Hepatocyte (in vitro differentiated cells): ENCODE measurements around the gene HIBADH. TPM values are rescaled to one million over a fixed set of nuclear protein-coding genes. Genes with fewer than 3 reads are reported as not detected.

ENCODE experiments used
- DNase-seq: peaks from one replicate; pipeline ENCODE4 v3.0.0-alpha.2; 2016; ENCODE audit warnings: low spot score
- H2AFZ ChIP-seq: fragments of 200-600 bp; sonication (generic); 2 replicates; pipeline ENCODE4 v1.6.0; 2016; ENCODE audit warnings: antibody characterized with exemption, mild to moderate bottlenecking
- H3K27ac ChIP-seq: fragments of 200-600 bp; sonication (generic); 2 replicates; pipeline ENCODE4 v1.5.1; 2016; ENCODE audit warnings: mild to moderate bottlenecking
- H3K27me3 ChIP-seq: fragments of 200-600 bp; sonication (generic); 2 replicates; pipeline ENCODE4 v1.6.1; 2016
- H3K36me3 ChIP-seq: fragments of 200-600 bp; sonication (generic); replicated peaks from 2 replicates; pipeline ENCODE4 v1.5.1; 2016; ENCODE audit warnings: low read depth; ENCODE audit not compliant: insufficient read depth
- H3K4me1 ChIP-seq: fragments of 200-600 bp; sonication (generic); 2 replicates; pipeline ENCODE4 v1.5.1; 2016; ENCODE audit warnings: mild to moderate bottlenecking, moderate library complexity; ENCODE audit not compliant: insufficient read depth
- H3K4me2 ChIP-seq: fragments of 200-600 bp; sonication (generic); 2 replicates; pipeline ENCODE4 v1.6.0; 2016
- H3K4me3 ChIP-seq: fragments of 200-600 bp; sonication (generic); 2 replicates; pipeline ENCODE4 v1.5.1; 2016; ENCODE audit warnings: mild to moderate bottlenecking
- H3K79me2 ChIP-seq: fragments of 200-600 bp; sonication (generic); 2 replicates; pipeline ENCODE4 v1.6.0; 2017; ENCODE audit warnings: mild to moderate bottlenecking
- H3K9me2 ChIP-seq: fragments of 200-600 bp; sonication (generic); replicated peaks from 2 replicates; pipeline ENCODE4 v1.6.0; 2017; ENCODE audit warnings: mild to moderate bottlenecking; ENCODE audit not compliant: insufficient read depth
- H3K9me3 ChIP-seq: fragments of 200-600 bp; sonication (generic); 2 replicates; pipeline ENCODE4 v1.5.1; 2016; ENCODE audit warnings: low read depth, mild to moderate bottlenecking
- H4K20me1 ChIP-seq: fragments of 200-600 bp; sonication (generic); 2 replicates; pipeline ENCODE4 v1.6.0; 2016; ENCODE audit warnings: mild to moderate bottlenecking; ENCODE audit not compliant: insufficient read depth, poor library complexity, severe bottlenecking
- EZH2 ChIP-seq: fragments of 200-600 bp; sonication (generic); IDR thresholded peaks from 2 replicates; pipeline ENCODE4 v1.6.1; 2016; ENCODE audit warnings: antibody characterized with exemption, mild to moderate bottlenecking, borderline replicate concordance
- EZH2phosphoT487 ChIP-seq: fragments of 200-600 bp; sonication (generic); IDR thresholded peaks from one replicate; pipeline ENCODE4 v1.6.1; 2018; ENCODE audit warnings: antibody characterized with exemption, mild to moderate bottlenecking, low read depth, moderate library complexity; ENCODE audit not compliant: unreplicated experiment, severe bottlenecking
- WGBS: methylation state at CpG from one replicate; pipeline ENCODE4 v1.1.6; 2016; ENCODE audit warnings: low lambda C conversion rate; ENCODE audit errors: missing lambda C conversion rate; 5-methylcytosine and 5-hydroxymethylcytosine counted together
- polyA plus RNA-seq: library from polyadenylated mRNA; unstranded; fragments of >200 nt; fragmentation: Nextera tagmentation; extraction: Ambion mirVana; gene quantifications from 2 replicates; pipeline ENCODE4 v1.2.1, GENCODE V29; 2016
- total RNA-seq: library from RNA; depleted of rRNA; stranded (reverse); fragments of >200 nt; gene quantifications from 2 replicates; pipeline ENCODE4 v1.2.3, GENCODE V29; 2014
- TF ChIP-seq, protein P1 (sequence below): fragments of 200-600 bp; sonication (generic); IDR thresholded peaks from 2 replicates; pipeline ENCODE4 v1.5.1; 2016; ENCODE audit warnings: antibody characterized with exemption, mild to moderate bottlenecking; ENCODE audit not compliant: poor library complexity

Gene HIBADH
- total and polyA plus RNA-seq, 2 experiments from 2014 or later: 56.1 to 65.5 TPM

DNA sequence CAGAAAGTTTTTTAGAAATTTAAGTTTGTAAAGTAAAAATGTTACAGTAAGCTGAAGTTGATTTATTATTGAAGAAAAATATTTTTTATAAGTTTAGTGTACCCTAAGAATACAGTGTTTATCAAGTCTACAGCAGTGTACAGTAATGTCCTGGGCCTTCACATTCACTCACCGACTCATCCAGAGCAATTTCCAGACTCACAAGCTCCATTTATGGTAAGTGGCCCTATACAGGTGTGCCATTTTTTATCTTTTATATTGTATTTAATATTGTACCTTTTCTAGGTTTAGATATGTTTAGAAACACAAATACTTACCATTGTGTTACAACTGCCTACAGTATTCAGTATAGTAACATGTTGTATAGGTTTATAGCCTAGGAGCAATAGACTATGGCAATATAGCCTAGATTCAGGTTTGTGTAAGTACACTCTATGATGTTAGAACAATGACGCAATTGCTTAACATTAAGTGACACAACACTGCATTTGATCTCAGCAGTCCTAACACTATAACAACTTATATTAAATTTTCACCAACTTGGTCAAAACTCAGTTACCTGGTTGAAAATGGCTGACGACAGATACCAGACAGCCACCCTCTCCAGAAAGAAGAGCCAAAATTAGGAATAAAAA is 45.7 kb downstream of the HIBADH start:
- Histone ChIP-seq H3K79me2 (peaks cover 14% of the 10 kb centered on the region), H3K27me3 (no peaks in the 10 kb centered on the region), H3K9me2 (no peaks in the 10 kb centered on the region), H2AFZ (no peak overlapping the region), H3K36me3 (peaks cover 10% of the 10 kb centered on the region), H3K4me1 (no peaks in the 10 kb centered on the region), H3K4me3 (no peak overlapping the region), H3K9me3 (peaks cover 19% of the 10 kb centered on the region), H4K20me1 (no peaks in the 10 kb centered on the region), H3K27ac (no peak overlapping the region), H3K4me2 (no peak overlapping the region)
- no peak for DNase-seq
- WGBS: 65% methylated on average over 3 of the region's 3 CpGs
- TF ChIP-seq EZH2phosphoT487 (no peak), EZH2 (no peak)
- TF ChIP-seq, protein P1, sequence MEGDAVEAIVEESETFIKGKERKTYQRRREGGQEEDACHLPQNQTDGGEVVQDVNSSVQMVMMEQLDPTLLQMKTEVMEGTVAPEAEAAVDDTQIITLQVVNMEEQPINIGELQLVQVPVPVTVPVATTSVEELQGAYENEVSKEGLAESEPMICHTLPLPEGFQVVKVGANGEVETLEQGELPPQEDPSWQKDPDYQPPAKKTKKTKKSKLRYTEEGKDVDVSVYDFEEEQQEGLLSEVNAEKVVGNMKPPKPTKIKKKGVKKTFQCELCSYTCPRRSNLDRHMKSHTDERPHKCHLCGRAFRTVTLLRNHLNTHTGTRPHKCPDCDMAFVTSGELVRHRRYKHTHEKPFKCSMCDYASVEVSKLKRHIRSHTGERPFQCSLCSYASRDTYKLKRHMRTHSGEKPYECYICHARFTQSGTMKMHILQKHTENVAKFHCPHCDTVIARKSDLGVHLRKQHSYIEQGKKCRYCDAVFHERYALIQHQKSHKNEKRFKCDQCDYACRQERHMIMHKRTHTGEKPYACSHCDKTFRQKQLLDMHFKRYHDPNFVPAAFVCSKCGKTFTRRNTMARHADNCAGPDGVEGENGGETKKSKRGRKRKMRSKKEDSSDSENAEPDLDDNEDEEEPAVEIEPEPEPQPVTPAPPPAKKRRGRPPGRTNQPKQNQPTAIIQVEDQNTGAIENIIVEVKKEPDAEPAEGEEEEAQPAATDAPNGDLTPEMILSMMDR: no peak

DNA sequence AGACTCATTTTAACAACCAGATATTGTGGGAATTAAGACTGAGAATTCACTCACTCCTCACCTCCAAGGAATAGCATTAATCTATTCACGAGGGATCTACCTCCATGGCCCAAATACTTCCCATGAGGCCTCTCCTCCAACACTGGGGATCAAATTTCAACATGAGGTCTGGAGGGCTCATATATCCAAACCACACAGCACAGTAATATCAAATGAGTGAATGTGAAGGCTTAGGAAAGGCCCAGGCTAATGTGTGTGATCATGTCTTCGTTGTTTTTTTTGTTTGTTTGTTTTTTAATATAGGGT is 46.5 kb downstream of the HIBADH start:
- peaks cover 19% of the 10 kb centered on the region for H3K9me3 ChIP-seq
- H3K9me2 ChIP-seq: no peaks in the 10 kb centered on the region
- WGBS: 94% methylated on average over 2 of the region's 2 CpGs
- DNase-seq: no peak
- peaks cover 10% of the 10 kb centered on the region for H3K36me3 ChIP-seq
- H3K79me2 ChIP-seq: peaks cover 11% of the 10 kb centered on the region
- TF ChIP-seq, protein P1: no peak
- TF ChIP-seq EZH2phosphoT487 (no peak), EZH2 (no peak)
- H3K4me2 ChIP-seq: no peak overlapping the region
- H3K4me3 ChIP-seq: no peak overlapping the region
- no peaks in the 10 kb centered on the region for H3K4me1 ChIP-seq
- H2AFZ ChIP-seq: no peak overlapping the region
- H3K27ac ChIP-seq: no peak overlapping the region
- no peaks in the 10 kb centered on the region for H4K20me1 ChIP-seq
- H3K27me3 ChIP-seq: no peaks in the 10 kb centered on the region

DNA sequence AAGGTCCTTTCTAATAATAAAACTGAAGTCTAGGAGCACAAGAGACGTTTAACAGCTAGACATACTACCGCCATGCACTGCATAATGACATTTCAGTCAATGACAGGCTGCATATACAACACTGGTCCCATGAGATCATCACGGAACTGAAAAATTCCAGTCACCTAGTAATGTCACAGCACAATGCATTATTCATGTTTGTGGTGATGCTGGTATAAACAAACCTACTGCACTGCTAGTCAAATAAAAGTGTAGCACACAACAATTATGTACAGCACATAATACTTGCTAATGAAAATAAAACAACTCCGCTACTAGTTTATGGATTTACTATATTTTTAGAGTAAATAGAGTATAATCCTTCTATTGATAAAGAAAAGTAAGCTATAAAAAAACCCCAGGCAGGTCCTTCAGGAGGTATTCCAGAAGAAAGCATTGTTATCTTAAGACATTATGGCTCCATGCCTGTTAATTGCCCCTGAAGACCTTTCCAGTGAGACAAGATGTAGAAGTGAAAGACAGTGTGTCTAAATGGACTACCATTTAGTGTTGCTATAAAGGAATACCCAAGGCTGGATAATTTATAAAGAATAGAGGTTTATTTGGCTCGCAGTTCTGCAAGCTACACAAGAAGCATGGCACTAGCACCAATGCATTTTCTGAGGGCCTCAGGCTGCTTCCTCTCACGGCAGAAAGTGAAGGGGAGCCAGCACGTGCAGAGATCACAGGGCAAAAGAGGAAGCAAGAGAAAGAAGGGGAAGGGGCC is 47.1 kb downstream of the HIBADH start:
- Histone ChIP-seq H3K27me3 (no peaks in the 10 kb centered on the region), H3K36me3 (peaks cover 8% of the 10 kb centered on the region), H3K4me1 (no peaks in the 10 kb centered on the region), H3K9me2 (no peaks in the 10 kb centered on the region), H4K20me1 (no peaks in the 10 kb centered on the region), H3K4me3 (no peak overlapping the region), H3K9me3 (peaks cover 19% of the 10 kb centered on the region), H3K27ac (no peak overlapping the region), H3K4me2 (no peak overlapping the region), H2AFZ (no peak overlapping the region), H3K79me2 (peaks cover 11% of the 10 kb centered on the region)
- WGBS: 76% methylated on average over 7 of the region's 7 CpGs
- TF ChIP-seq EZH2phosphoT487 (no peak), EZH2 (no peak)
- TF ChIP-seq, protein P1: no peak
- no peak for DNase-seq
